C4-2B (cell line): ENCODE results near the gene SRXN1.

Experiments
- CTCF ChIP-seq: fragments of 450-650 bp; conservative IDR thresholded peaks from 2 replicates; pipeline ENCODE4 v1.5.1; 2017; ENCODE audit warnings: mild to moderate bottlenecking
- ZFX ChIP-seq: fragments of 450-650 bp; IDR thresholded peaks from 2 replicates; pipeline ENCODE4 v1.6.1; 2017

- TF ChIP-seq CTCF (no peak), ZFX (no peak)
Measured at GRCh38 chr20:615514-615913, 37.5 kb downstream of the SRXN1 start.
